ENCODE data around the gene SYNE2.
"Not testable (repeated sequence)": the region's sequence is repeated elsewhere in the genome, so short reads cannot be mapped to it uniquely, and the experiment has no call there.

The SYNE2 gene

DNA sequence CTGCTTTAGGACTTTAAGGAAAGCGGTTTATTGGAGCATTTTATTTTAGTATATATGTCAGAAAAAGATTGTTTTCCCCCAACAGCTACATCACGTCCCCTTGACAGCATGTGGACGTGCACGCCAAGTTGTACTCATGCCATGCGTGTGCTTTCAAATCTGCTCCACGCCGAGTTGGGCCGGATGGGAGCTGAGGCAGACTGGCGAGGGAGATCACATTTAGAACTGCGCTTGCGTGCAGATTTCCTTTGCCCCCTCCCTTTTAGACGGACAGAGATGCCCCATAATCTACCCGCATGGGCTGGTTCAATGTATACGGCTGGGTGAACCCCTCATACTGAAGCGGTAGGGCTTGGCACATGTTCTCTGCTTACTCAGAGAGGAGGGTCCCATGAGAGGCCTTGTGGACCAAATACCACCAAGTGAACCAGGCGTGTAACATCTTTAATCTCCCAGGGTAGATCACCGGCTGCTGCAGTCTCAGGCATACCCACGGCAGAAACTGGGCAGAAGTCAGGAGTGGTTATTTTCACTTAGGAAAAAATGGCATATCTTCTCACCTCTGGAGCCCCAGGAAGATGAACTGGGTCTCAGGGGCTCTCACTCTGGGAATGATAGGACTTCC is 349.2 kb downstream of the SYNE2 start:
- peak; percentile 37 for DNase-seq

DNA sequence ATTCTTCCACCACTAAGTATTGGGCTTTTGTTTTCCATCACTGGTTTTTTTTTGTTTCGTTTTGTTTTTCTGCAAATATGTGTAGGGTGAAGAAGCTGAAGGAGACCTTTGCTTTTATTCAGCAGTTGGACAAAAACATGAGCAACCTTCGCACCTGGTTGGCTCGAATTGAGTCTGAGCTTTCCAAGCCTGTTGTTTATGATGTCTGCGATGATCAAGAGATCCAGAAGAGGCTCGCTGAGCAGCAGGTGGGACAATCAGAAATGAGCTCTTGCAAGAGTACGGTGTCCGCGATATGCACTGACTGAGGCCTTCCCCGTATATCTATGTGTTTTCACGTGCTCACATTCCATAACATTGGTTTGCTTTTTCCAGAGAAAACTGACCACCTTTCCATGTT is 349.9 kb downstream of the SYNE2 start:
- DNase-seq = no peak

DNA sequence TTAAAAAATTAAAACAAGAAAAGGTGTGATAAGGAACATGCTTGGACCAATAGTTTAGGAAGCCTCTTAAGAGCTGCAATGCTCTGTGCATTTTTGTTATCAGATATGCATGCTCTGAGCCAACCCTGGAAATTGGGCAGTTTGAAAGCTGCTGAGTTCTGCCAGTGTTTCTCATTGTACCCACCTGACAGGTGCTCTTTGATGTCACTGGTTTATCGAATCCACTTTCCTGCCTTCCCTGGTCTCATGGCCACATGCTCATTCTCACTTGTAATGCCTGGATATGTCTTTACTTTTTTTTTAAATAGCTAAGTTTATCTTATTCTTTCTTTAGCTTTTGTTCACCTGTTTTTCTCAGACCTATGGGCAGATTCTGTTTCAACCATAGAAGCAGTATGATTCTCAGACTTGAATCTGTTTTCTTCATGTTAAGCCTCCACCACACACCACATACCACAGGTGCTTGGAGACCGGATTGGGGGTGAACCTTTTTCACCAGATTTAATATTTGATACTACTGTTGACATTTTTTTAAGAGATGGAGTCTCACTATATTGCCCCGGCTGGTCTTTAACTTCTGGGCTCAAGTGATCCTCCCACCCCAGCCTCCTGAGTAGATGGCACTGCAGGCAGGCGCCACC is 350.7 kb downstream of the SYNE2 start:
- DNase-seq = no peak

DNA sequence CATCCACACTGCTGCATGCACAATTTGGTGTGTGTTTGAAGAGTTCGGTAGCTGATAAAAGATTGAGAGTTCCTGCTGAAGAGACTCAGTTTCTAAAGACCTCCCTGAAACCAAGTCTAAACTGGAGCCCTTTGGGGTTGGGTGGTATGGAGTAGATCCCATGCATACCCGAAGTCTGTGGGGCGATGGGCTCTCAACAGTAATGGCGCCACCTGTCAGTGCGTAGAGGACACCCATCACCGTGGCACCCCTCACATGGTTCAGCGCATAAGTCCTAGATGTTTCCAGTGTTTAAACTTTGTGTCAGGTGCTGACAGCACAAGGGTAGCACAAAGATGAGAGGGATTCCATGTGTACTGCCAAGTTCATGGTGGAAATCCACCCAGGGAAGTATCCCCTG is 355.5 kb downstream of the SYNE2 start:
- no peak for DNase-seq

DNA sequence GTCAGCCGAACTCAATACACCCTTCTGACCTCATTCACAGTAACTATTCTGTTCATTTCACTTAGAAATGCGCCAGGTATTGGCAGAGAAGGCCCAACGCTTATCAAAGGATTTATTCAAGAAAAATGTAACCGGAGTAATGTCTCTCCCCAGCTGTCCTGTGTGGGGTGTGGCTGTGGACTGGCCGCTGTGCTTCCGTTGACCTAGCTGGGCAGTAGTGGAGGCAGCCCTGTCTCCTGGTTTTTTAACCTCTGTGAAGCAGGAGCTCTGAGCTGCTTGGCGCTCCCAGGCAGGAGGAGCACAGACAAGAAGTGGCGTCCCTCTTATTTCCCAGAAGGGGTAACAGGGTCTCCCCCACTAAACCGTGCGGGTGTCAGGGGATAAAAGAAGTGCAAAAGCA is 356.2 kb downstream of the SYNE2 start:
- no peak for DNase-seq

DNA sequence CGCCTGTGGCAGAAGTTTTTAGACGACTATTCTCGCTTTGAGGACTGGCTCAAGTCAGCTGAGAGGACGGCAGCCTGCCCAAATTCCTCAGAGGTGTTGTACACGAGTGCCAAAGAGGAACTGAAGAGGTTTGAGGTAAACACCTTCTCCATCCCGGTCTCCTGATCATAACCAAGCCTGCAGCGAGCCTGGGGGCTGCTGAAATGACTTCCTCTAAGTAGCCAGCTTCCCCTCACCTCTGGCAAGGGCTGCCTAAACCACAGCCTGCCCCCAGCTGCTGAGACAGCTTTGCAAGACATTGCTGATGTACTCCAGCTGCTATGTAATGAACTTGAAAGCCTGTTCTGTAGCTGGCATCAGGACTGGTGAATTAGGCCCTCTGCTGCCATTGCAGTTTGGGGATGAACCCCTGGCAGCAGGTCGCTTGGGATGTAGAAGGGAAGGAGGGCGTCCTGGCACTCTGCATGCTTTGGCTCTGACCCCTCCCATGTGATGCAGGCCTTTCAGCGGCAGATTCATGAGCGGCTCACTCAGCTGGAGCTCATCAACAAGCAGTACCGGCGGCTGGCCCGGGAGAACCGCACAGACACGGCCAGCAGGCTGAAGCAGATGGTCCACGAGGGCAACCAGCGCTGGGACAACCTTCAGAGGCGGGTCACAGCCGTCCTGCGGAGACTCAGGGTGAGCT is 356.8 kb downstream of the SYNE2 start:
- DNase-seq = peak; percentile 26

DNA sequence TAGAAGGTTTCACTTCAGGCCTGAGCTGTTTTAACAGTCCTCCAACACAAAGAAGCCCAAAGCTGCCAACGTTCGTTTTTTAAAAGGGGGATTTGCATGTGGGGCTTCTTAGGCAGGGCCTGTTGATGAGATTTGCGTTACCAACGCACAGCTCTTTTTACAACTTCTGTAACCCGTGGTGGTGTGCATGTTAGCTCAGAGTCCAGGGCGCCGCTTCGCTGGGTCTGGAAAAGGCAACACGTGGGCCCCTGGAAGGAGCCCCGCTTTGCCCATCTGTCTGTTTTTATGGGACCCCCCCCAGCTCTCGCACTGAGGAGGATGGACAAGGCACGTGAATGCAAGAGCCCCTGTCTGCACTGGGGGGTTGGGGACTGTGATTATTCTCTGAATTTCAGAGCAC is 357.4 kb downstream of the SYNE2 start:
- DNase-seq = no peak

DNA sequence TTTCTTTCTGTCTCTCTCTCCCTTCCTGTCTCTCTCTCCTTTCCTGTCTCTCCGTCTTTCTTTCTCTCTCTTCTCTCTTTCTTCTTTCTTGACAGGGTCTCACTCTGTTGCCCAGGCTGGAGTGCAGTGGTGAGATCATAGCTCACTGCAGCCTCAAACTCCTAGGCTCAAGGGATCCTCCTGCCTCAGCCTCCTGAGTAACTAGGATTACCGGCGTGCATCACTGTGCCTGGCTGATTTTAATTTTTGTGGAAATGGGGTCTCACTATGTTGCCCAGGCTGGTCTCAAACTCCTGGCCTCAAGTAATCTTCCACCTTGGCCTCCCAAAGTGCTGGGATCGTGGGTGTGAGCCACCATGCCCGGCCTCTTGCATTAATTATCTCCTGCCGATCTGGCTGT is 358.1 kb downstream of the SYNE2 start:
- not testable (repeated sequence) for DNase-seq

DNA sequence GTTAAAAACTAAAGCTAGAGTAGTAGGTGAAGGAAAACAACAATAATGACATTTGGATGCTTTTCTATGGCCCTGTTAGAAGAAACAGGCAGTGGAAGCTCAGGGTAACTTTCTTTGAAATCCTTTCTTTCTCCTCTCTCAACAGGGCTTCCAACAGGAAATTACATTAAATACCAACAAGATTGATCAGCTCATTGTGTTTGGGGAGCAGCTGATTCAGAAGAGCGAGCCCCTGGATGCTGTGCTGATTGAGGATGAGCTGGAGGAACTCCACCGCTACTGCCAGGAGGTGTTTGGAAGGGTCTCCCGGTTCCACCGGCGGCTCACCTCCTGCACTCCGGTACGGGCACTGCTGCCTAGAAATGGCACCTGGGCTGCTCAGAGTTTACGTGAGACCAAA is 359.9 kb downstream of the SYNE2 start:
- DNase-seq = no peak

DNA sequence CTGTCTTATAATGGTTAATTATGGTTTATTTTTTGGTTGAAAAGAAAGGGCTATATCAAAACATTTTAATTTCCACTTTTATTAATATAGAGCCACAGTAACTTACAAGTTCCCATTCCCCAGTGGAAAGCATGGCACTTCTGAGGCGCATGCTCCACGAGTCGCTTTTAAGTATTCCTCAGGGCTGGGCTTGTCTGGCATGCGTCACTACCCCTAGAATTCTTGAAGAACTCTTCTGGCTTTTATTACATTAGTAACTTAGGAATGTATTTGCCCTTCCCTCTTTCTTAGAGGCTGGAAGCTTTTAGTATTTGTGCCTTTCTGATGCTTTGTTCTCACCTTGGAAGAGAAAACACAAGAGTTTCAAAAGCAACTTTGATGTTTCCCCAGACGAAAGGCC is 360.3 kb downstream of the SYNE2 start:
- DNase-seq = no peak

DNA sequence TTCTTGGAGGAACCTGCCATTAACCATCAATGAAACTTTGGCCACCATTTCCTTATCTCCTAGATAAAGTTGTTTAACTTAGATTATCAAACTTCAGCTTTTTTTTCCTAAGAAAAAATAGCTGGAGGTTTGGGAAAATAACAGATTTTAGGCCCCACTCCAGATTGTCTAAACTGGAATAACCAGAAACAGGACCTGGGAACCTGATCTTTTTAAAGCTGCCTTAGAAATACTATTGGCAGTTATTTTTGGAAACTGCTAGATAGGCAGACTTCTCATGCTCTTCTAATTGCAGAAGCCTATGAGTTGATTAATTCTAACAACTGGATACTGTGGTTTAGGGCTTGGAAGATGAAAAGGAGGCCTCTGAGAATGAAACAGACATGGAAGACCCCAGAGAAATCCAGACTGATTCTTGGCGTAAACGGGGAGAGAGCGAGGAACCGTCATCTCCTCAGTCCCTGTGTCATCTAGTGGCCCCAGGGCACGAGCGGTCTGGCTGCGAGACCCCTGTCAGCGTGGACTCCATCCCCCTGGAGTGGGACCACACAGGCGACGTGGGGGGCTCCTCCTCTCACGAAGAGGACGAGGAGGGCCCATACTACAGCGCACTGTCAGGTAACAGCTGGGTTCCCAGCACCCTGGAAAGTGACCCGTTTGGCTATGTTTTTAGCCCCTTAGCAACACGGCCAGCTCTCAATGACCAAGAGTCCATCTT is 361.2 kb downstream of the SYNE2 start:
- DNase-seq = no peak

DNA sequence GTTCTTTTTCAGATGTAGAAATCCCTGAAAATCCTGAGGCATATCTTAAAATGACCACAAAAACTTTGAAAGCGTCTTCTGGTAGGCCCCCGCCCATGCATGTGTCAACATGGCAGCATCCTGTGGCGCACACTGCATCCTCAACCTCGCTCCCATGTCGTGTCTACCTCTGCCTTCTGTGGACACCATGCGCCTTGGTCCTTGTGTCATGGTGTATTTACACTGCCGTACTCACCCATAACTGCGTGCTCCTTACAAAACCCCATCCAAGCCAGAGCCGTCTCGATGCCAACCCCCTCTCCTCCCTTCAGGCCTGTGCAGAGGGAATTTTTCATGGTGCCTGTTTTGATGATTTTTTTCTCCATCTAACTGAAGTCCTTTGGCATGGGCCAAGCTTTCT is 362.5 kb downstream of the SYNE2 start:
- DNase-seq = no peak

DNA sequence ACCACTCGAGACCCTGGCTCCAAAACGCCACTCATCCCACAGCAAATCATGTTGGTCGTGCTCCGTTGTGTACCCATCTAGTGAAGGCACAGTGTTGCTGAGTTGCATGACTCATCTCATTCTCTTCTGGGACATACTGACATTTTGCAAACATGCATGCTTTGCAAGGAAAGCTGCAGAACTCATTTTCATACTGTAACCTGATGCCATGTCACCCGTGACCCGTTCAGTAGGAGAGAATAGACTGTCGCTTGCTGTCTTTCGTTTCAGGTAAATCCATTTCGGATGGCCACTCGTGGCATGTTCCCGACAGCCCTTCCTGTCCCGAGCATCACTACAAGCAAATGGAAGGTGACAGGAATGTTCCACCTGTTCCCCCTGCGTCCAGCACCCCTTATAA is 363.2 kb downstream of the SYNE2 start:
- DNase-seq = no peak

DNA sequence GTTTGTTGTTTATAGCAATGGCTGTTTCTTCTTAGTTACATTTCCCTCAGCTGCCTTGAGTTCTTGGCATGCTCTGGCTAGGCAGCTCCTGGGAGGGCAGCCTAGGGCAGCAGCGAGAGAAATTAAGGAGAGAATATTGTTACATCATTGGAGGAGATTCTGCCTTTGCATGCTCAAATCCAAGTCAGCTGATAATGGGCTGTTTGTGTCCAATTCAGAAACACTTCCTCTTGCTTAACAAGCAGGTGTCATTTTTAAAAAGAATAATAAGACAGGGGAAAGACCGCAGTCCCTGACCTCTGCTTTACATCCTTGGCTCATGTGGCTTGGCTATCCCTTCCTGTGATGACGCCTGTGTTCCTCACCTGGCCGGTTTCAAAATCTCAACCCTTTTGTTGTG is 364.5 kb downstream of the SYNE2 start:
- no peak for DNase-seq

DNA sequence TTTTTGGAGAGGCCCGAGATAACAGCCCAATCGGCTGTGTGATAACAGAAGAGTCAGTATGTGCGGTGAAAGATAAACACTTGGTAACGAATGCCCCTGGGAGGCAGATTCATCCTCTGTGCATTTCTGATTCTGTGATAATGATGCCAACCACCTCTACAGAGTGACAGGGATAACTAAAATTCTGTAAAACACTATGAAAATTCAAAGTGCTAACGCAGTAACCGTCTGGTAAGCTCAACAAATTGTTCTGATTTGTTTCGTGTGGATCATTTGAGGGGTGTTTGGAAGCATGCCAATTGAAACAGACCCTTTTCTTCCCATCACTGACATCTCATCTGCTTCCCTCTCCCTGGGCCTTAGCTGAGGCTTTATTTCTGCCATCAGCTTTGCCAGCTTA is 365.0 kb downstream of the SYNE2 start:
- no peak for DNase-seq

DNA sequence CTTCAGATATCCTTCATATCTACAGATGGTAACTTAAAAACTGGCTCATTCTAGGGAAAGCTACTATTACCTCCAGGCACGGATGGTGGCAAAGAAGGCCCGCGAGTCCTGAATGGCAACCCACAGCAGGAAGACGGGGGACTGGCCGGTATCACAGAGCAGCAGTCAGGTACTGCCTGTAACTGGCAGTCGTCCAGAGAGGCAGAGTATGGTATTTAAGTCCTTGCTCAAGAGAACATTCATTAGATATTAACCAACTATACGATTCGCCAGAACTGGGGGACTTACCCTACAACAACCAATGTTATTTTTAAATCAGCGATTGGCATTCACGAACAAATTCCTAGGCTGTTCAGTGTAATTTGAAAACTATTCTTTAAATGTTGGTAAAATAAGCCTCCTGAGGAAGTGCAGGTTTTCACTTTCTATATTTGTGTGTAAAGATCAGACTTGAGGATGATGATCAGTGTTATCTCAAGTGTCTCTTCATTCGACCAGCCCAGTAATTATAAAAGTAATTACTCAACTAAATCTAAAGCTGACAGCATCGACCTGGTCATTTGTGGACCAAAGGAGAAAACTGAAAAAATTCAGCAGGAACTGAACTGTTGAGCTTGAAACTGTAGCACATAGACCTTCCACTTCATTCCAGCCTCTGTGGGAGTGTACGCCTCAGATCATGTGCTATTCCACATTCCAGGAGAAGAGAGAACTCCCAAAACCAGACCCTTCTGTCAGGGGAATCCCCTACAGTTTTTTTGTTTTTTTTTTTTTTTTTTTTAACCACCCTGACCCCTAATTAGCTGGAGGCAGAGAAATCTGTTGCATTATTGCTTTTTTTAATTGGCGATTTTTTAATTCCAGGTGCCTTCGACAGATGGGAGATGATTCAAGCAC is 365.8 kb downstream of the SYNE2 start:
- no peak for DNase-seq

DNA sequence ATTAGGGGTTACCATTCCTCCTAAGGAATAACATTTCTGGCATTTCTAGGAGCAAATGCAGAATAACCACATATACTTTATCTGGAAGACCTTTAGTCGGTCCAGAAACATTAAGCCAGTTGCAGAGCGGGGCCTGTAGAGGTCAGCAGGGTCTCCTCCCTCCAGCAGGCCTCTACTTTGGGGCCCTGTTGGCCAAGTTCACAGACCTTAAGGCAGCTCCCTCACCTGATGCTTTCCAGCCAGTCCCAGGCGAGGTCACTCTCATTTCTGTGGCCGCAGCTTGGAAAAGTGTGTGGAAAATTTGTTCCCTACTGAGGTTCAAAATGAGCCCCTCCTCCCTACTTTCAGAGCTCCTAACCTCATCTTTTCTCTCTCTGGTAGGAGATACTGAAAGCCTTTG is 367.3 kb downstream of the SYNE2 start:
- DNase-seq = no peak

DNA sequence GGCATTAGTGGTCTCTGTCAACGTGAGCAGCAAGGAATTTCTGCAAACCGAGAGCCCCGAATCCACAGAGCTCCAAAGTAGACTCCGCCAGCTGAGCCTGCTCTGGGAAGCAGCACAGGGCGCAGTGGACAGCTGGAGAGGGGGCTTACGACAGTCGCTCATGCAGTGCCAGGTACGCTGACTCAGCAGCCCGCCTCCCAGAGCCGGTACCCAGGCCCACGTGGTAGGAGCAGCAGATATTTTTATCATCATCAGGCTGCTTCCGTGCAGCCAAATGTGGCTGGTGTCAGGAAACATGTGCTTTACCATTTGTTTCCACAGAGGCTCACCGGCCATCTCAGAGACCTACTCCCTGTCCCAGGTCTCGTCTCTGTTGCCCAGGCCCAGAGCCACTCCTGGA is 367.7 kb downstream of the SYNE2 start:
- no peak for DNase-seq

DNA sequence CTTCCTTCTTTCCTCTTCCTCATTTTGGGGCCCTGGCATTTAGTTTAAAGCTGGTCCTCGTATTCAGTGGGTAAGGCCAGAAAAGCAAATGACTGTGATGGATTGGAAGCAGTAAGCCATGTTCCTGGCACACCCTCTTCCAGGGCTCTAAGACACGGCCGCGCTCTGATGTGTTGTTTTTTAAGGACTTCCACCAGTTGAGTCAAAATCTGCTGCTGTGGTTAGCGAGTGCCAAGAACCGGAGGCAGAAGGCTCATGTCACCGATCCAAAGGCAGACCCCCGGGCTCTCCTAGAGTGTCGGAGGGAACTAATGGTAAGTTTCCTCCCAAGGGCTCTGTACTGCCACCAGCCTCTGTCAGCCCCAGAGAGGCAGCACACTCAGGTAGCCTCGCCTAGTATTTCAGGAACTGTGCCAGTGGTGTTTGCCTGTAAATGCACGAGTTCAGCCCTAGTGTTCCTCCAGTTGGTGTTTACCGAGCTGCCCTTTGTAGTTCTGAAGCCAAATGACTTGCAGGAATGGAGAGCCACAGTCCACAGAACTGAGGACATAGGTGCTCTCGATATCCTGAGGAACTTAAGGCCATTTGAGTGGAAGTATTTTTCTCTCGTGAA is 368.7 kb downstream of the SYNE2 start:
- DNase-seq = no peak

DNA sequence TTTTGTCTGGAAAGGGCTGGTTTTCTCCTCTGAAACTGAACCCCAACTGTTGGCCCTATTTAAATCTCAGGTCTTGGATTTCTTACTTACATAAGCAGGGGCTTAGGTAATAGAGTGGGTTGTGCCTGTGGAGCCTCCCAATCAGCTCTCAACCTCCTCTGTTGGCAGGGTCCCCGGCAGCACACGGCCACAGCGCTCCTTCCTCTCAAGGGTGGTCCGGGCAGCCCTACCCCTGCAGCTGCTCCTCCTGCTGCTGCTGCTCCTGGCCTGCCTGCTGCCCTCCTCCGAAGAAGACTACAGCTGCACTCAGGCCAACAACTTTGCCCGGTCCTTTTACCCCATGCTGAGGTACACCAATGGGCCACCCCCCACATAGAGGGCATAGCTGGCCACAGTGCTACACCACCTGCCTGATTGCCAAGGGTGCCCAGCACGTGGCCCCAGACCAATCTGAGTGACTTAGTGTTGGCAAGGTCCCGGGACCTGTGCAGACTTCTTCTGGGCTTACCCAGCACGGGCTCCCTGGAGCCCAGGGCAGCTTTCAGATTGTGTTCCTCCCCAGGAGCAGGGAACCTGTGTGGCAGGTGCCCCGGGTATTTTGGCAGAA is 372.4 kb downstream of the SYNE2 start:
- no peak for DNase-seq

DNA sequence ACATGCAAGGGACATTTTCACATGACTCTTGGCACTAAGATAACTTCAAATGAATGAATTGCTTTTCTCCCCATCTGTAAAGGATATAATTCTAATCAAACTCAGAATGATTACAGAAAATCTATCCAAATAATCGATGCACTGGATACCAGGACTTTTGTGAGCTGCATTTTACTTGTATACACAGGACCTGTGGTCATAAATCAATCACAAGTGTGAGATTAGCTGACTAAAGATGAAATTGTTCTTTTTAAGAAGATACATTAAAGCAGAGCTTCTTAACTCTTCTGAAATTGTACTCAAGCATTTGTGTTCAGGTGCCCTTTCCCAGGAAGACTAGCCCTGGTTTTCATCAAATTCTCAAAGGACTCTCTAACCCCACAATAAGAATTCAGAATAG is 375.1 kb downstream of the SYNE2 start:
- no peak for DNase-seq

DNA sequence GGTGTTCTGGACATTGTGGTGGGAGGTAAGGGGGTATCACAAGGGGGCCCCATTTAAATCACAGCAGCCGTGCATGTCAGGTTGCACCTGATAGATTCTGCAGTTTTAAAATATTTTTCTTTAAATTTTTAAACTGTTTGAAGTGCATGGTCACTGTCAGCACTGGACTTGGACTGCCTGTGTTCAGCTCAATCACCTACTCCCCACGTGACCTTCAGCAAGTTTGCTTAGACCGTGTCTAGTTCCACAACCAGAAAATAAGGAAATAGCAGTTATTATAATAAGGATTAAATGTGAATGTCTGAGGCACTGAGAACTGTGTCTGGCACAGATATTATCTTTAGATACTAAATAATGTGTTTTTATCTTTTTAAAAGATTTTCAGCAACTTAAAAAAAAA is 376.7 kb downstream of the SYNE2 start:
- no peak for DNase-seq
